Measurements from ENCODE around the gene CTSH. TPM values are rescaled to one million over a fixed set of nuclear protein-coding genes. Genes with fewer than 3 reads are reported as not detected.

Gene CTSH
- total and polyA plus RNA-seq, 12 donors: 26.4 to 122 (median 62.5) TPM

DNA sequence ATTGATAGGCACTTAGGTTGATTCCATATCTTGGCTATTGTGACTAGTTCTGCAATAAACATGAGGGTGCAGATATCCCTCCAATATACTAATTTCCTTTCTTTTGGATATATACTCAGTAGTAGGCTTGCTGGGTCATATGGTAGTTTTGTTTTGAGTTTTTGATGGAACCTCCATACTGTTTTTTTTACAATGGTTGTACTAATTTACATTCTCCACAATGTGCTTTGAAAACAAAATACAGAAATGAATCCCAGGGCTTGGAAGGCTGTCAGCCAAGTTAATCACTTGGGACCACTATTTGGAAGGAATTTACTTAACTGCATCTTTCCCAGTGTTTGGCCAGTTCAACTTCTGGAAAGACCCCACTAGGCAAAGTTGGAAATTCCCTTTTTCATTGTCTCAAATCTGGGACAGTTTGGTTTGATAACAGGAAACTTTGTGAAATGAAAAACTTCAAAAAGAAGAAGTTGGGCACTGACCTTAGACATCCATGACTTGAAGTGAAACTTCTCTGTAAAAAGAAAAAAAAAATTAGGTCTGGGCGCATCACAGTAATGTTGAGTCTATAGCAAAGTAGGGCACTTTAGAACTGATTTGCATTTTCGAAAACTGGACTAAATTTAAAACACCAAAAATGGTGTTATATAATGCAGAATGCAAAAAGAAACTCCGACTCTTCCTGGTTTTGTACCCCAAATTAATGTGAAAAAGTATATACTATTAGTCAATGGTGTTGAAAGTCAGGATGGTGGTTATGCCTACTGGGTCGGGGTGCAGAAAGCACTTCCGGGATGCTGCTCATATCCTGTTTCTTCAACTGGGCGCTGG lies 6.0 kb downstream of the CTSH start:
- TF ChIP-seq CTCF (IDR thresholded peaks at IDR 0.05): no peak
- no peaks in the 10 kb centered on the region for H3K9me3 ChIP-seq
- H3K27ac ChIP-seq: peak overlapping the region in 9 of 10 donors; percentile 29 to 89 (median 46)
- intact Hi-C loops (cut with DNase I): no loop called here
- H3K4me1 ChIP-seq: peaks cover 3 to 90% (median 61%) of the 10 kb centered on the region in 9 donors
- no peak for ATAC-seq
- H3K27me3 ChIP-seq: no peaks in the 10 kb centered on the region
- DNase-seq: no peak
- 62 to 68% methylated on average over 6 of the region's 6 CpGs for WGBS, 2 donors
- H3K4me3 ChIP-seq: no peak overlapping the region
- peaks cover 0 to 30% (median 0%) of the 10 kb centered on the region in 9 donors for H3K36me3 ChIP-seq

DNA sequence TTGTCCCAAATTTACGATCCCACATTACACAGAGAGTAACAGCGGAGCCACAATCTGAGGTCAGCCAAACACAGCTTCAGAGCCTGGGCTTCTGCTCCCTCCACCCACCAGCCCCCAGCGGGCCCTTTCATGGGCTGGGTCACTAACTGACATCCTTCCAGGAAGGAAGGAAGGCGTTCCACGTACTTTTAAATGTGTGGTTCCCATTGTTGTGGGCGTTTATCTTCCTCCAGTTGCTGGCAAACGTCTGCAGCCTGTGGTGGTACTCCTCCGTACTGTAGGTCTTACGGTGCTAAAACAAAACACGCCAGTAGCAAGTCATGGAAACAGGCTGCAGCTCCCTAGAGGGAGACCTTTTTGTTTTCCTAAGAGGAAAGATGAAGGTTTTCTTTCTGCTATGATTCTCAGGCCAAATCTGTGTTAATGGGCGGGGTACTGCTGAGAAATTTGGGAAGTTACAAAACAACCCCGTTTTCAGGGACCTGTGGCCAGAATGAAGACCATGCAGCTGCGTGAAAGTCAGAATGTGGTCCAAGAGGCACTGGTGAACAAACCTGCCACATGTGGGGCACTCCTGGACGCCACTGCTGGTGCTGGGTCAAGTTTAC lies 7.6 kb downstream of the CTSH start:
- peaks cover 3 to 84% (median 71%) of the 10 kb centered on the region in 9 donors for H3K4me1 ChIP-seq
- peak overlapping the region; percentile 39 to 89 (median 76) for H3K27ac ChIP-seq

DNA sequence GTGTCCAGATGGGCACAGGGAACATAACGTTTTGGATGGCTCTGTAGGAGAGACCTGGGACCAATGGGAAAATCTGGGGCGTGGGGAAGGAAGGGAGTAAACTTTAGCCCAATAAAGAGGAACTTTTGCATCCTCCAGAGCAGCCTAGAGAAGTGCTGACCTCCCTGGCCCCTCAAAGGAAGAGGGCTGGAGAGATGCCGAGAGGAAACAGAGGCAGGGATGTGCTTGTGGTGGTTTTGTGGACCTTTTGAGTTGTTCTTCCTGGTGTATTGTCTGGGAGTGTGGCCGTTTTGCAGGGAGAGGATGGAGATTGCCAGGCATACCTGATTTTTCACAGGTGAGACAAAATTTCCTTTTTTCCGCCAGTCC lies 10.2 kb downstream of the CTSH start:
- H3K36me3 ChIP-seq: peaks cover 0 to 58% (median 3%) of the 10 kb centered on the region in 9 donors
- peak in 1 of 2 donors; percentile 44 for DNase-seq
- peak overlapping the region in 9 of 10 donors; percentile 3 to 86 (median 69) for H3K27ac ChIP-seq
- no peak for TF ChIP-seq CTCF (IDR thresholded peaks at IDR 0.05)
- H3K9me3 ChIP-seq: no peaks in the 10 kb centered on the region
- H3K4me1 ChIP-seq: peaks cover 3 to 89% (median 66%) of the 10 kb centered on the region in 9 donors
- H3K27me3 ChIP-seq: no peaks in the 10 kb centered on the region
- 58 to 72% methylated on average over 5 of the region's 5 CpGs for WGBS, 2 donors
- intact Hi-C loops (cut with DNase I): loop anchor here in 1 of 10 donors (2.0 kb wide), 1 partner anchor 20 kb away; no protein-coding TSS in a partner anchor
- peak in 5 of 8 donors; percentile 22 to 71 (median 32) for ATAC-seq
- H3K4me3 ChIP-seq: no peak overlapping the region

More for the DNA sequence above, 7.6 kb downstream of the CTSH start:
- WGBS, 2 donors: 35 to 53% methylated on average over 14 of the region's 14 CpGs
- intact Hi-C loops (cut with DNase I): no loop called here
- H3K4me3 ChIP-seq: peak overlapping the region in 2 of 10 donors; percentile 11 to 17
- peak; percentile 76 to 84 (median 78) for ATAC-seq
- peak; percentile 64 to 77 for DNase-seq
- peaks cover 0 to 44% (median under 1%) of the 10 kb centered on the region in 9 donors for H3K36me3 ChIP-seq
- no peak for TF ChIP-seq CTCF (IDR thresholded peaks at IDR 0.05)
- H3K27me3 ChIP-seq: no peaks in the 10 kb centered on the region
- H3K9me3 ChIP-seq: no peaks in the 10 kb centered on the region
